Endothelial cell of hepatic sinusoid (primary cell): ENCODE data around the gene FBP1.
"Not testable (repeated sequence)": the region's sequence is repeated elsewhere in the genome, so short reads cannot be mapped to it uniquely, and the experiment has no call there.

Source experiments
- in situ Hi-C: cut with HindIII; loops from 2 replicates; pipeline ENCODE4 v1.10.0; 2017; ENCODE audit warnings: low sequenced_read_pairs

Gene FBP1

DNA sequence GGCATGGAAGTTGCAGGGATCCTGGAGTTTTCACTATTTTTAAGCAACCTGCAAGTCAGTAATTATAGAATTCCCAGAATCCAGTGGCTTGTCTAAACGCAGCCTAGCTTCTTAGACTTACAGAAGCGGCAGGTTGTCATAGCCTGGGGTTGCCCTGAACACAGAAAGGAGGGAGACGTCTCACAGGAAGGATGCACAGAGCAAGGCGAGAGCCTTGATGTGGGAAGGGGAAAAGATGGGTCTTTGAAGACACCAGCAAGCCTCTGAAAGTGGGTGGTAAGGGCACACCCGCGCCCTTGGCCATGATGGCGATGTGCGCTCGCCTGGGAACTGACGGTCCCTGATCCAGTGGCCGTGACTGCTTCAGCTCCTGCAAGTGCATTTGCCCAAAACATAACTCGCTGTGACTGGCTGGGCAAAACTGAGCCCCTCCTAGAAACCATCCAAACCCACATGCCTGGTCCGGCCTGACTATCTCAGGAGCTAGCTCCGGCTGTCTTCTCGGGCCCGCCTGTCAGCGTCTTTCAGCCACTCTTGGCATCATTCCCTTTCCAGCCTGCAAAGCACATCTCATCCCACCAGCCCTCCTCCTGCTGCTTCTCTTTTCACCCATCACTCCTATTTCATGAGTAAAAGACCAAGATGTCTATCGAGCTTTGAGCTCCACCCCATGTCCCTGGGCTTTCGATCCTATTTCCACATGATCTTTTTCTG lies 17.1 kb downstream of the FBP1 start:
- in situ Hi-C loops, result no loop called here

DNA sequence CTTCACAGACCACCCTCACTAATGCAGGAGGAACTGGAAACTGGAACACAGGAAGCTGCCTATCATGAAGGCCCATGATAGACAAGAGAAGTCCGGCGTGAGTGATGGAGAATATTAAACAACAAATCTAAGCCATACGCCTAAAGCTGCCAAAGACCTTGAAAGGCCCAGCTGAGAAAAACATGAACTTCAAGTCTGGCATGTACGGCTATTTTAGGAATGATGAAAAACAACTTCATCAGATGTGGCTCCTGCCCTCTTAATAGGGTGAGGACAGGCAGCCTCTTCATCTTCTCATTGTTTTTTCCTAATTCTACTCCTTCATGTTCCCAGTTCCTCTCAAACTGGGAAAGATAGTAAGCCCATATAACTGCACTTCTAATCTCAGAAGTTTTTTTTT lies 20.3 kb downstream of the FBP1 start:
- in situ Hi-C loops, result no loop called here

DNA sequence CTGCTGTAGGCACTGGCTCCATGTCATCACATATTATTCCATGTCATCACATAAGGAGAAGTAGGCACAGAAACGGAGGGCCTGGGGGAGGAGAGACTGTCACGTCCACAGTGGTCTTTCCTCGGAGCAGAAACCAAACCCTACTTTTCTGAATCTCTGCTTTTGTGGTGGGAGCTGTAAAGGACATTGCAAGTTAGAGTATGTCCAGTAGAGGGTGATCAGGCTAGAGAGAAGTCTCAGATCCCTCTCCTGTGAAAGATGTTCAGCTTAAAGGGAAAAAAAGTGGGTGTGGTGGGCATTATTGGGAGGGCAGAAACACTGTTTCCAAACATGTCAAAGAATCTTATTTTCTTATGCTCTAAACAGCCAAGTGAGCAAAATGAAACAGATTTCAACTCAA lies 26.3 kb downstream of the FBP1 start:
- in situ Hi-C loops, result no loop called here

DNA sequence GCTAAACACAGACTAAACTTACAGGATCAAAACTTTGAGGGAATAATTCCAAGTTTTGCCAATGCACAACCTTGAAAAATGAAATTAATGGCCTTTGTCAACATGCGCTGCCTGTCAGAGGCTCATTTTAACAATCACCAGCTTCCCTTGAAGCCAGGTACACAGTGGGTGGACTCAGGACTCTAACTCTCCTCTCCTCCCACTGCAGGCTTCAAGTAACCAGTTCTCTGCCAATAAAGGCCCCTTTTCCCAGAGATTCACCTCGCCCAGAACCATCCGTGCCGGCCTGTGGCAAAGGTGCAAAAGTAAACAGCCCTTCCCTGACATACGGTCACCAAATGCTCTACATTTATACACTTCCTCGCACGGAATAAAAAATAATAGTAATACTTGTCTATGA lies 27.2 kb downstream of the FBP1 start:
- in situ Hi-C loops, result no loop called here

DNA sequence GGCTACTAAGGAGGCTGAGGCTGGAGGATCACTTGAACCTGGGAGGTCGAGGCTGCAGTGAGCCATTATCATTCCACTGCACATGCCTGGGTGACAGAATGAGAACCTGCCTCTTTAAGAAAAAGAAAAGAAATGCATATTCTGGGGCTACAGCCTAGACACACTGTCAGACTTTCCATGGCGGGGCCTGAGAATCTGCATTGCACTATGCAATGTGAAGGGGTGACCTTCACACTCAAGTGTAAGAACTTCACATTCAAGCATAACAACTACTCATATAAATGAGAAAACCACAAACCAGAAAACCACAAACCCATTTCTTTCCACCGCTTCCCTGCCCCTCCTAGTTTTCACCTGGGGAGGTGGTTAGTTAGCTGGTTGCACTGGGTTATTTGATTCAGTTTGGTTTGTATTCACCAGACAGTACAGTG lies 27.7 kb downstream of the FBP1 start:
- in situ Hi-C loops, result no loop called here

DNA sequence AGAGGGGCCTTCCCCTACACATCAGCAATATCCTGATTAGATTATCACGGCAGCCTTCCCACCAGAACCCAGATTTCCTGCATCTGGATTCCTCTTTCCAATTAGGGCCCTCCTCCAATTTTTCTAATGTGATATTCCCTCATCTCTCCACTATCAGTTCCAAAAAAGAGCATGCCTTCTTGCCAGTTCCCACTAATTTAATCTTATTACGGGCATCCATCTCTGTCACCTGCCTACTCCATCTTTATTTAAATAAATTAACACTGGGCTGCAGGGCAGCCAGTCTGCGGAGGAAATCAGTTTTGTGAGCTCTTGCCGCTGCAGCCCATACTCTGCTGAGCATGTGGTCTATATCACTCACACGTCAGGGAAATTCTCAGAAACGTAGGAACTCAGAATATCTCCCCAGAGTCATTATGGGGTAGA lies 29.1 kb downstream of the FBP1 start:
- in situ Hi-C loops, result no loop called here

DNA sequence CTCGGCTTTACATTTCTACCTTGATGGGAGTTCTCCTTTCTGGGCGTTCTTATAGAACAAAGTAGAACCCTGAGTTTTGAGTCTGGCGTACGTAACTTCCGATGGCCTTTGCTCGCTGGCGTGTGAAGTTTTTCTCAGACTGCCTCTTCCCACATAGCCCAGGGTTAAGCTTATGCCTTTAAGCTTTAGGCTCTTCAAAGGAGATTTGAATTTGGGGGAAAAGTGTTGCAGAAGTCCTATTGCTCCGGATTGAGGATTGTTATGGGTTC lies 32.0 kb downstream of the FBP1 start:
- in situ Hi-C loops, result no loop called here

DNA sequence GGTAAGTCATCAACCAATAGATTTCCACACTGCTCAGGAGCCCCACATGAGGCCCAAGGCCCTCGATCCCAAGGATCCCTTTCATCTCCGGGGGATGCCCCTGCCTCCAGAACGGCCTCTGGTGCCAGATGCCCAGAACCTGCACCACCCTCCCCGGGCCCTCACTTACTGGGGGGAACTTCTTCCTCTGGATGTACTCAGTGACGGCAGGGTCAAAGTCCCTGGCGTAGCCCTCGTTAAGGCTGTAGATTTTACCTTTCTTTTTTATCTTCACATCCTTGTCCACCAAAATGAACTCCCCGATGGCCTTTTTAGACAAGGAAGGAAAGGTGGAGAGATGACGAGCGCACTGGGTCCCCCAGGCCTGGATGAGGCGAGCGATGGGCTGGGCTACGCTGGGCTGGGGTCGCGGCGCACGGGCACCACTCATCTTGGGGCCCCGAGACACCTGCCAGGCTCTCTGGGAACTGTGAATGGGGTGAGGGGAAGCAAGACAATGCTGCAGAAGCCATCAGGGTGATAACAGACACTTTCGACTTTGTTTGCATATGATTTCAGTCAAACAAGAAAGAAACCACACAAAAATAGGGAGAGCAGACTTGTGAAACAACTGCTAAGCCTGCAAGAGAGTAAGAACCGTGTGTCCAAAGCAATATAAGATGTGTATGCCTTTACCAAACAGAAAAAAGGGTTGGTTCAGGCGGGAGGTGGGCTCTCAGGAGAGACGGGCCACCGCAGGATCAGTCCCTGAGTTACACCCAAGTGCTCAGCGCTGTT lies 32.5 kb downstream of the FBP1 start:
- in situ Hi-C loops, result no loop called here

DNA sequence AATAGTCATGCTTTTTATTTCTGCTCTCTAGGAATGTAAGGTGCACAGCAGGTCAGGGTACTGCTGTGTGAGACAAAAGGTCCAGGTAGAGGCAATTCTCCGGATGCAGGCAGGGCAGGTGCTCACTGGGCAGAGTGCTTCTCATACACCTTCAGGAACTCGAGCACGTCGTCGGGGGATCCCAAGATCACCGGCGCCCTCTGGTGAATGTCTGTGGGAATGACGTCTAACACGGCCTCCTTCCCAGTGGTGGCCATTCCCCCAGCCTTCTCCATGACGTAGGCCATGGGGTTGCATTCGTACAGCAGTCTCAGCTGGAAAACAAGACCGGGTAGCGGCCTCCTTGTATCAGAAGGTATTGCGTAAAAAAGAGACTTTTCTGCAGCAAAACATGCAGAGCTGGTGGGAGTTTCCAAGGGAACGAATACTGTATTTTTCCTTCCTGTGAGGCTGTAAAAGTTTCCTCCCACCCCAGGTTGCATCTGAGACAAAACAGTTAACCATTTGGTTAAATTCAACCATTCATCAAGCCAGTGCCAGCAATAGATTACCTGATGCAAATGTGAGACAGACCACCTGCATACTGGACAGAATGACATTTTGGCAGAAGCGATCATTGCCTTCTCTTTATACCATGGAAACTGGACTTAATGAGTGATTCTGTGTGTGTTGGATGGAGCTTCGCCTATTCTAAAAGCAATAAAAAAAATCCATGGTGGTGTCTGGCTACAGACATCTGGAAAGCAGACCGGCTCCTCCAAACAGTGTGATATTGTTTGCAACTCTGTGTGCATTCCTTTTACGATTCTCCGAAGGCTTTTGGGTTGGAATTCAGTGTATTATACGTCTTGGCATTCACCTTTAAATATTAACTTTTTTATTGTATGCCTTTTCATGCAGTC lies 35.8 kb downstream of the FBP1 start:
- in situ Hi-C loops, result no loop called here

DNA sequence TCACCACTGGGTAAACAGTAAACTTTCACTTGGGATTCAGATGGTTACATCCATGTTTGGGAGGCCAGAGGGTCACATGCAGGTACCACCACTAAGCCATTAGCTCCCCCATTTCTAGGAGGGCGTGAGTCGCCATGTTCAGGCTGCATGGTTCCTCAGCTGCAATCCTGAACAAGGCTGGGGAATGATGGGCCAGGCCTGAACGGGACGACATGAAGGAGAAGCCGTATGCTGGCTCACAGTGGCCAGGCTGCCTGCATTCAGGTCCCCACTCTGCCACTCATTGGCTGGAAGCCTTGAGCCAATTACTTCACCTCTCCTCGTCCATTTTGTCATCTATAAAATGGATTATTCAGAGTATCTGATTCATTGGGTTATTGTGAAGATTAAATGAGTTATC lies 36.7 kb downstream of the FBP1 start:
- in situ Hi-C loops, result no loop called here

DNA sequence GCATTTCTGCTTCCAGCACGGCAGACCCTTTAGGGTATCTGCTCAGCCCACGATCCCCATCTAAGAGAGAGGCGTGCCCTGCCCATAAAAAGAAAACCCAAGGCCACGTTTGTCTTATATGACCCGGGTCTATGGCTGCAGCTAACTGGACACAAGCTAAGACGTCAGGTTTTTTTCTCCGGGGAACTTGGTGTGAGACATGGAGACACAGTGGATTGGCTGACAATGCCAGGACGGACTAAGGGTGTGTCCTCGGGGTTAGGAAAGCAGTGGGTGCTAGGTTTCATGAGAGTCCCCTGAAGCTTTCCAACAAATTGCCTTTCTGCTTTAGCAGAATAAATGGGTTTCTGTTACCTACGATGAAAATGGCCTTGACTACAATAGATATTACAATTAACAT lies 38.6 kb downstream of the FBP1 start:
- in situ Hi-C loops, result no loop called here

DNA sequence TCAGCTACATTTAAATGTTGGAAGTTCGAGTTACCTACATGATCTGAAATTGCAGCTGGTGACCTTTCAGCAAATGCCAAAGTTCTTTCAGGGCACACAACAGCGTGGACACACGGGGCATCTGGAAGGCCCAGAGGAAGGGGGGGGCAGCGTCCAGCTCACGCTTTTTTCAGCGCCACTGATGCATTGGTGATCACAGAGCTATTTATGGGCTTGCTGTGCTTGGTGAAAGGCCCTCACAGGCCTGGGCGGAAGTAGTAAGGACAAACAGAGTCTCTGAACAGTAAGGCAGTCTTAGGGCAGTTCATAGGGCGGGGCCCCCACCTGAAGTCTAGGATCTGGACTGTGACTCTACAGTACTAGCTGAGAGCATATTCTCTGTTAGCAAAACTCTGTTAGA lies 39.1 kb downstream of the FBP1 start:
- in situ Hi-C loops, result no loop called here

DNA sequence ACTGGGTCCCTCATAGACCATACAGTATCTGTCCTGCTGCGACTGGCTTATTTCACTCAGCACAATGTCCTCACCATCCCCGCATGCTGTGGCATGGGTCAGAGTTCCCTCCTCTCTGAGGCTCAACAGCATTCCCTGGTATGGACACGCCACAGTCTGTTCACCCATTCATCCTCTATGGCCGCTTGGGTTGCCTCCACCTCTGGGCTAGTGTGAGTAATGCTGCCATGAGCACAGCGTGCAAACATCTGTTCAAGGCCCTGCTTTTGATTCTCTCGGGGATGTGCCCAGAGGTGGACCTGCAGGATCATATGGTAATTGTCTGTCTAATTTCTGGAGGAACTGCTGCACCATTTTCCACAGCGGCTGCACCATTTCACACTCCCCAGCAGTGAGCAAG lies 40.2 kb downstream of the FBP1 start:
- in situ Hi-C loops, result no loop called here

DNA sequence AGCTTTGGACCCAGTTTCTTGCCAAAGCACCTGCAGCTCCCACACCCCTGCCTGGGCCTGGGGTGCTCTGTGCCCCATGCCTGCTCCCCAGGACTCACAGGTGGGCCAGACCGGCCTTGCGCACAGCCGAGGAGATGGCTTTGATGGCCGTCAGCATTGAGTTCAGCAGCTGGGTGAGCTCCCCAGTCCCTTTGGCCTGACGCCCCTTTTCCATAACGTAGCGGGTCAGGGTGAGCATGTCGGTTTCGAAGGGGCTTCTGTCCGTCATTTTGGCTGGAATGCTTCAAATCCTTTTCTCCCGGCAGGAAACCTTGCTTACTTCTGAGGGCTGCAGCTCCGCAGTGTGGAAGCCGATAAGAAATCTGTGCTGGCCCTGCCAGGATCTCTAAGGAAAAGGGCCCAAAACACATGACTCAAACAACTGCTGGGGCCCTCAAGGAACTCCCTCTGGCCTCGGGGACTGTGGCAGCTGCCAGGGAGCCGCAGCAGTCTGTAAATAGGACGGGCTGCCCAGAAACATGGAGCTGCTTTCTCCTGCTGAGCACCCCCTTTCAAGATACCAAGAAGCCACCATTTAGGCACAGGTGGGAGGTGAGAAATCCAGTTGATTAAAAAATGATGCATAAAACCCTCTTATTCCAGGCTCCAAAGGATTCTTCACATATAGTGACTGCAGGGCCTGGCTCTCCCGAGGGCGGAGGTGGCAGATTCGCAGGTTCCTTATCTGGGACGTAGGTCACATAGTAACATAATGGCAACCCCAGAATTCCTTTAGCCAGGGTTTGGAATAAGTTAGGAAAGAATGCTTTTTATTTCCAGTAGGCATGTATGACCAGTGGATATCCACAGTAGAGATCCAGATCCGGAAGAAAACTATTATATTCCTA lies 45.6 kb downstream of the FBP1 start, which contains the start of gene FBP2:
Gene FBP2 (minus strand): TSS at position 366 of the 887 bp plus-strand sequence. CDS start 98 bp downstream, at position 268.
- in situ Hi-C loops, result no loop called here

DNA sequence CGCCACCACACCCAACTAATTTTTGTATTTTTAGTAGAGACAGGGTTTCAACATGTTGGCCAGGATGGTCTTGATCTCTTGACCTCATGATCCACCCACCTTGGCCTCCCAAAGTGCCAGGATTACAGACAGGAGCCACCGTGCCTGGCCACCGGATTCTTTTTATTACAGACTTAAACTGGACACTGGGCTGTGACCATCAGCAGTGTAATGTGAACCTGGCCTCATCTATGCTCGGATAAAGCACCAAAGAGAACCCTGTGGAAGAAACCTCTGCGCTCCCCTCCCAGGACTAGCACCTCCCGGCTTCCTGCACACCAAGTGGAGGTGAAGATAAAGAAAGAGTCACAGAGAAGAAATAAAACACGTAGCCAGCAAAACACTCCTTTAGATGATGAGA lies 46.6 kb downstream of the FBP1 start:
- in situ Hi-C loops, result not testable (repeated sequence)

DNA sequence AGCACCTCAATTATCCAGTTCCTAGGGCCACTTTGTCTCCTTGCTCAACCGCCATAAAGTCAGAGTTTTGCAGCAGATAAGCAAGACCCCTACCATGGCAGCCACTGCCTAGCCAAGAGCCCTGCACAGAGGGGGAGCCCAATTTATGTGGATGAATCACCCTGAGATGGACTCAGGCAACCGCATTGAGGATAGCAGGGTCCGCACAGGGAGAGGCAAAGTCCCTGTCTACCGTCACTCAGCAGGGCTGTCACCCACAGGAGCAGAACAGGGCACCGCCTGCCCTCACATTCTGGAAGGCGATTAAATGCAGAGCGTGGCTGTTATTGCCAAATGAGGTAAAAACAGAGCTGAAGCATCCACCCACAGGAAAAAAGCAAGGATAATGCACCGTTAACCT lies 47.4 kb downstream of the FBP1 start:
- in situ Hi-C loops, result no loop called here

DNA sequence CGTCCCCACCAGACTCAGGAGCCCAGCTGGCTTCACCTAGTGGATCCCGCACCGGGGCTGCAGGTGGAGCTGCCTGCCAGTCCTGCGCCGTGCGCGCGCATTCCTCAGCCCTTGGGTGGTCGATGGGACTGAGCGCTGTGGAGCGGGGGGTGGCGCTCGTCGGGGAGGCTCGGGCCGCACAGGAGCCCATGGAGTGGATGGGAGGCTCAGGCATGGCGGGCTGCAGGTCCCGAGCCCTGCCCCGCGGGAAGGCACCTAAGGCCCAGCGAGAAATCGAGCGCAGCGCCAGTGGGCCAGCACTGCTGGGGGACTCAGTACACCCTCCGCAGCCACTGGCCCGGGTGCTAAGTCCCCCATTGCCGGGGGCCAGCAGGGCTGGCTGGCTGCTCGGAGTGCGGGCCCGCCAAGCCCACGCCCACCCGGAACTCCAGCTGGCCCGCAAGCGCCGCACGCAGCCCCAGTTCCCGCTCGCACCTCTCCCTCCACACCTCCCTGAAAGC lies 48.2 kb downstream of the FBP1 start:
- in situ Hi-C loops, result not testable (repeated sequence)

DNA sequence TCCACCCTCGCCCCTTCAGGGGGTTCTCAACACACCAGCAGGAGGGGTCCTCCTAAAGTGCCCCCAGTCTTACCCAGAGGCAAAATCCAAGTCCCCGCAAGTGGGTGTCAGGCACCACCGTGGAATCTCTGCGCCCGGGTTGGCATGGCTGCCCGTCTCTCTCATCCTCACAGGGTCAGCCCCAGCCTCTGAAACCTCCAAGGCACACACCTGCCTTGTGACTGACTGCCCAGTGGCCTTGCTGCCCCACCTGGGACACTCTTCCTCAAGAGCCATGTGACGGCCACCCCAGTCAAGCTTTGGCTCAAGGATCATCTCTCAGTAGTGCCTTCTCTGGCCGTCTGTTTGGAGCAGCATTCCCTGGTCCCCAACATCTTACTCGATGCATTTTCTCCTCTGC lies 50.6 kb downstream of the FBP1 start:
- in situ Hi-C loops, result no loop called here

DNA sequence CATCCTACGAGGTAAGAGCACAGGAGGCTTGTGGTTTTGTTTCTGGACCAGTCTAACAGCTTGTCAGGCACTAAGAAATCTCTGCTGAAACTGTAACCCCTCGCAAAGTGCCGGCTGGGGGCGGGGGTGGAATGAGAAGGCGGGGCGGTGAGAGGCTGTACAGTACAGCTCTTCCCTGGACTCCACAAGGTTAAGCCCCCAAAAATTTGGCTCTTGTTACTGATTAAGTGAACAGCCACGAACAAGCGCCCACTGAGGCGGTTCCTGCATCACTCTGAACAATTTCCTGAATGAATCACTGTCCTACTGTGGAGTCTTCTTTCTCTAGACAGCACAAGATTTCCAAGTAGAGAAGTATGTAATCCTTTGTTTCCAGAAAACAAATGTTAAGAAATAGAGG lies 52.5 kb downstream of the FBP1 start:
- in situ Hi-C loops, result no loop called here

DNA sequence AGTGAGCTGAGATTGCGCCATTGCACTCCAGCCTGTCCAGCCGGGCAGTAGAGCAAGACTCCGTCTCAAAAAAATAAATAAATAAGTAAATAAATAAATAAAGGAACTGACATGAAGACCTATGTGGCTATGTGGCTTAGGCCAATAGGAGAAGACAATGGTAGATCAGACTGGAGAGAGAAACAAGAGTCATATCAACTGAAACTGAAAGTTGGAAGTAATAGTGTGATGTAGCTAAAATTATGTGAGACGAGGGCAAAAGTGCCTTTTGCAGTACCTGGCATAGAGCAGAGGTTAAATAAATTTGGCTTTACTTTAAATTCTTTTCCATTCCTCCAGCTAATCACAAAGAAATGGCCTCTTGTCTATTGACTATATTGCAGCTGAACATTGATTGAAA lies 53.0 kb downstream of the FBP1 start:
- in situ Hi-C loops, result no loop called here
